ENCODE results near the gene SPINK6. TPM values are rescaled to one million over a fixed set of nuclear protein-coding genes. Genes with fewer than 3 reads are reported as not detected.

The SPINK6 gene
- 0.21 to 0.65 TPM (median 0.29 TPM) in 4 of 5 replicates, not detected in the other for total RNA-seq (2022; extraction: Qiagen RNA extraction)

GRCh38 chr5:148202531-148203203 lies at the start of gene SPINK6:
TSS of gene SPINK6 (plus strand) at chr5:148203042. CDS start at chr5:148203097, 55 bp downstream.

GRCh38 chr5:148168246-148168645 lies 34.6 kb upstream of the SPINK6 start, which contains the start of gene SPINK14:
TSS of gene SPINK14 (plus strand) at chr5:148168546. CDS start at chr5:148169733, 1,187 bp downstream.

GRCh38 chr5:148238418-148238794 lies 35.6 kb downstream of the SPINK6 start, which contains the start of gene MARCOL:
TSS of gene MARCOL (plus strand) at chr5:148238525. CDS start at chr5:148238598, 73 bp downstream.

Other genes starting within 250 kb of the SPINK6 start
- gene SPINK5, start 139.1 kb upstream of the SPINK6 start, total RNA-seq (2022; extraction: Qiagen RNA extraction), result not detected in 5 replicates
- not detected in 5 replicates for gene SPINK14, start 34.5 kb upstream of the SPINK6 start, total RNA-seq (2022; extraction: Qiagen RNA extraction)
- gene MARCOL, start 35.5 kb downstream of the SPINK6 start, total RNA-seq (2022; extraction: Qiagen RNA extraction), result not detected in 5 replicates
- gene SPINK13, start 65.8 kb downstream of the SPINK6 start, total RNA-seq (2022; extraction: Qiagen RNA extraction), result 0.10 TPM in 1 of 5 replicates, not detected in the others
- not detected in 5 replicates for gene SPINK7, start 109.4 kb downstream of the SPINK6 start, total RNA-seq (2022; extraction: Qiagen RNA extraction)
- gene SPINK9, start 132.5 kb downstream of the SPINK6 start, total RNA-seq (2022; extraction: Qiagen RNA extraction), result not detected in 5 replicates
- gene FBXO38, start 180.9 kb downstream of the SPINK6 start, total RNA-seq (2022; extraction: Qiagen RNA extraction), result 13.8 to 22.4 TPM (median 18.3 TPM) in 5 replicates